PC-9 (cell line): ENCODE results near the gene RBM38. TPM values are rescaled to one million over a fixed set of nuclear protein-coding genes. Genes with fewer than 3 reads are reported as not detected.
A peak's percentile ranks its signal among the peaks of the same experiment; 100 is the strongest.

ENCODE experiments used
- BruUV-seq: library from RNA; stranded (reverse); fragments of 400-500 nt; replicated peaks from 2 replicates; lab custom pipeline; 2021; lab: Mats Ljungman, UMichigan
- CTCF ChIA-PET: fragments of 300-600 bp; sonication (Branson Sonifier 250); formaldehyde crosslinking; loops from one replicate; lab custom pipeline; 2022; ENCODE audit warnings: antibody characterized with exemption; lab: Charles Lee
- POLR2A ChIA-PET: fragments of 300-600 bp; sonication (Branson Sonifier 250); formaldehyde crosslinking; loops from one replicate; lab custom pipeline; 2022; ENCODE audit warnings: antibody characterized with exemption; ENCODE audit not compliant: unreplicated experiment; lab: Charles Lee
- DNase-seq, 2 experiments: peaks; one replicate each; pipeline versions ENCODE4 v3.0.0 to v3.0.0-alpha.2; 2015 to 2022; ENCODE audit warnings: mixed read lengths in 1 of 2
- H2AFZ ChIP-seq: fragments of 200-600 bp; sonication (generic); 2 replicates; pipeline ENCODE4 v1.8.1; 2017; ENCODE audit warnings: antibody characterized with exemption
- H3F3A ChIP-seq: fragments of 200-600 bp; sonication (generic); 2 replicates; pipeline ENCODE4 v1.8.1; 2017; ENCODE audit warnings: antibody characterized with exemption, mild to moderate bottlenecking, low read depth; ENCODE audit not compliant: insufficient read depth
- H3K27ac ChIP-seq: fragments of 200-600 bp; sonication (generic); 2 replicates; pipeline ENCODE4 v1.6.1; 2016; ENCODE audit warnings: mixed run types
- H3K27me3 ChIP-seq: fragments of 200-600 bp; sonication (generic); 2 replicates; pipeline ENCODE4 v1.6.1; 2016; ENCODE audit warnings: low read depth, mixed run types; ENCODE audit not compliant: insufficient read depth
- H3K36me3 ChIP-seq: fragments of 200-600 bp; sonication (generic); 2 replicates; pipeline ENCODE4 v1.6.1; 2016; ENCODE audit warnings: low read depth, mixed run types
- H3K4me1 ChIP-seq: fragments of 200-600 bp; sonication (generic); replicated peaks from 2 replicates; pipeline ENCODE4 v1.6.1; 2016; ENCODE audit warnings: mixed run types; ENCODE audit not compliant: insufficient read depth
- H3K4me2 ChIP-seq: fragments of 200-600 bp; sonication (generic); 2 replicates; pipeline ENCODE4 v1.6.1; 2017; ENCODE audit warnings: mixed run types
- H3K4me3 ChIP-seq: fragments of 200-600 bp; sonication (generic); 2 replicates; pipeline ENCODE4 v1.6.1; 2016; ENCODE audit warnings: mixed run types
- H3K79me2 ChIP-seq: fragments of 200-600 bp; sonication (generic); 2 replicates; pipeline ENCODE4 v1.6.1; 2017; ENCODE audit warnings: low read depth, mixed run types
- H3K9me2 ChIP-seq: fragments of 200-600 bp; sonication (generic); 2 replicates; pipeline ENCODE4 v1.8.1; 2017; ENCODE audit warnings: mild to moderate bottlenecking; ENCODE audit not compliant: insufficient read depth
- H3K9me3 ChIP-seq: fragments of 200-600 bp; sonication (generic); 2 replicates; pipeline ENCODE4 v1.8.1; 2016; ENCODE audit warnings: low read depth; ENCODE audit not compliant: insufficient read depth
- H4K20me1 ChIP-seq: fragments of 200-600 bp; sonication (generic); 2 replicates; pipeline ENCODE4 v1.8.1; 2017; ENCODE audit not compliant: insufficient read depth
- CTCF ChIP-seq: fragments of 200-600 bp; sonication (generic); conservative IDR thresholded peaks from 2 replicates; pipeline ENCODE4 v1.6.1; 2017; ENCODE audit warnings: mixed run types, antibody characterized with exemption, mild to moderate bottlenecking, moderate library complexity
- EZH2 ChIP-seq: fragments of 200-600 bp; sonication (generic); IDR thresholded peaks from 2 replicates; pipeline ENCODE4 v1.8.0; 2017; ENCODE audit warnings: antibody characterized with exemption, low read depth
- intact Hi-C: fragments of 100-400 bp; cut with micrococcal nuclease; formaldehyde crosslinking; loops from one replicate; pipeline ENCODE4 v1.10.0; 2022; ENCODE audit not compliant: unreplicated experiment
- total RNA-seq: library from RNA; stranded (reverse); gene quantifications from 2 replicates; pipeline ENCODE4 v1.2.3, GENCODE V29; 2021

The RBM38 gene
- total RNA-seq, 1 experiment from 2014 or later, result 25.6 TPM

- no peak overlapping the region for H3K27ac ChIP-seq
- no peak overlapping the region for H3K4me2 ChIP-seq
- POLR2A ChIA-PET, result no interaction called here
- H4K20me1 ChIP-seq, result no peaks in the 10 kb centered on the region
- no TSS peak for BruUV-seq
- no peaks in the 10 kb centered on the region for H3K4me1 ChIP-seq
- intact Hi-C loops, result no loop called here
- CTCF ChIA-PET, result no interaction called here
- no peaks in the 10 kb centered on the region; the same call in 1 of the 2 replicates for H3F3A ChIP-seq
- no peaks in the 10 kb centered on the region for H3K9me2 ChIP-seq
- 0 out of 2 replicates have a peak, but pooled peaks cover 4% of the 10 kb centered on the region for H3K27me3 ChIP-seq
- no peaks in the 10 kb centered on the region for H3K9me3 ChIP-seq
- no peak for DNase-seq
- H3K36me3 ChIP-seq, result no peaks in the 10 kb centered on the region
- H3K79me2 ChIP-seq, result no peaks in the 10 kb centered on the region
- no peak overlapping the region for H3K4me3 ChIP-seq
- H2AFZ ChIP-seq, result no peak overlapping the region
- TF ChIP-seq EZH2 (no peak), CTCF (no peak)
Observed at GRCh38 chr20:57413986-57414385, 22.8 kb downstream of the RBM38 start.

GRCh38 chr20:57414867-57415592 is 23.8 kb downstream of the RBM38 start:
- TF ChIP-seq CTCF (no peak), EZH2 (no peak)
- Histone ChIP-seq H3K4me3 (no peak overlapping the region), H3K79me2 (no peaks in the 10 kb centered on the region), H3K9me3 (no peaks in the 10 kb centered on the region), H3K27me3 (peaks cover 8% of the 10 kb centered on the region; the same call in 1 of the 2 replicates), H3K27ac (no peak overlapping the region), H2AFZ (no peak overlapping the region), H3K4me2 (no peak overlapping the region), H4K20me1 (no peaks in the 10 kb centered on the region), H3F3A (no peaks in the 10 kb centered on the region; the same call in 1 of the 2 replicates), H3K9me2 (no peaks in the 10 kb centered on the region), H3K36me3 (no peaks in the 10 kb centered on the region), H3K4me1 (no peaks in the 10 kb centered on the region)
- peak in 1 of 2 experiments; percentile 44 for DNase-seq
- no TSS peak for BruUV-seq
- ChIA-PET POLR2A (no interaction called here), CTCF (no interaction called here)
- intact Hi-C loops, result no loop called here

- H4K20me1 ChIP-seq, result no peaks in the 10 kb centered on the region
- no TSS peak for BruUV-seq
- DNase-seq, result no peak
- H3K4me2 ChIP-seq, result no peak overlapping the region
- CTCF ChIA-PET, result no interaction called here
- POLR2A ChIA-PET, result no interaction called here
- no peaks in the 10 kb centered on the region for H3K9me3 ChIP-seq
- no peak overlapping the region for H3K27ac ChIP-seq
- no peaks in the 10 kb centered on the region for H3K79me2 ChIP-seq
- intact Hi-C loops, result no loop called here
- H3K9me2 ChIP-seq, result no peaks in the 10 kb centered on the region
- TF ChIP-seq EZH2, result no peak
- no peaks in the 10 kb centered on the region; the same call in 1 of the 2 replicates for H3F3A ChIP-seq
- no peaks in the 10 kb centered on the region for H3K36me3 ChIP-seq
- H3K4me1 ChIP-seq, result no peaks in the 10 kb centered on the region
- peaks cover 15% of the 10 kb centered on the region for H3K27me3 ChIP-seq
- H2AFZ ChIP-seq, result no peak overlapping the region
- H3K4me3 ChIP-seq, result no peak overlapping the region
Observed at GRCh38 chr20:57415771-57416170, 24.6 kb downstream of the RBM38 start.
